GM23248 (cell line): ENCODE results near the gene HSPBP1. TPM values are rescaled to one million over a fixed set of nuclear protein-coding genes. Genes with fewer than 3 reads are reported as not detected.

Experiments used
- DNase-seq: peaks from one replicate; pipeline ENCODE4 v3.0.0-alpha.2; 2015
- H2AFZ ChIP-seq: fragments of 200-600 bp; sonication (generic); 2 replicates; pipeline ENCODE4 v1.6.1; 2016; ENCODE audit warnings: antibody characterized with exemption
- H3F3A ChIP-seq: fragments of 200-600 bp; sonication (generic); 2 replicates; pipeline ENCODE4 v1.6.1; 2016; ENCODE audit warnings: mild to moderate bottlenecking, antibody characterized with exemption, mixed run types; ENCODE audit not compliant: insufficient read depth
- H3K27ac ChIP-seq: fragments of 200-600 bp; sonication (generic); 2 replicates; pipeline ENCODE4 v1.5.1; 2016; ENCODE audit warnings: mild to moderate bottlenecking
- H3K27me3 ChIP-seq: fragments of 200-600 bp; sonication (generic); replicated peaks from 2 replicates; pipeline ENCODE4 v1.6.1; 2016; ENCODE audit warnings: mild to moderate bottlenecking; ENCODE audit not compliant: insufficient read depth
- H3K36me3 ChIP-seq: fragments of 200-600 bp; sonication (generic); 2 replicates; pipeline ENCODE4 v1.6.1; 2016; ENCODE audit warnings: low read depth, mild to moderate bottlenecking
- H3K4me1 ChIP-seq: fragments of 200-600 bp; sonication (generic); 2 replicates; pipeline ENCODE4 v1.6.1; 2016; ENCODE audit warnings: mild to moderate bottlenecking; ENCODE audit not compliant: insufficient read depth
- H3K4me2 ChIP-seq: fragments of 200-600 bp; sonication (generic); one replicate; pipeline ENCODE4 v1.6.1; 2016; ENCODE audit warnings: mild to moderate bottlenecking; ENCODE audit not compliant: unreplicated experiment
- H3K4me3 ChIP-seq: fragments of 200-600 bp; sonication (generic); 2 replicates; pipeline ENCODE4 v1.5.1; 2016; ENCODE audit warnings: mild to moderate bottlenecking
- H3K79me2 ChIP-seq: fragments of 200-600 bp; sonication (generic); 2 replicates; pipeline ENCODE4 v1.6.1; 2016; ENCODE audit warnings: mild to moderate bottlenecking; ENCODE audit not compliant: insufficient read depth
- H3K9ac ChIP-seq: fragments of 200-600 bp; sonication (generic); 2 replicates; pipeline ENCODE4 v1.6.1; 2016; ENCODE audit warnings: mild to moderate bottlenecking
- H3K9me2 ChIP-seq: fragments of 200-600 bp; sonication (generic); 2 replicates; pipeline ENCODE4 v1.6.1; 2016; ENCODE audit warnings: mixed run types, mild to moderate bottlenecking, moderate library complexity; ENCODE audit not compliant: insufficient read depth
- H3K9me3 ChIP-seq: fragments of 200-600 bp; sonication (generic); one replicate; pipeline ENCODE4 v1.6.1; 2017; ENCODE audit warnings: low read depth
- H4K20me1 ChIP-seq: fragments of 200-600 bp; sonication (generic); 2 replicates; pipeline ENCODE4 v1.6.0; 2016; ENCODE audit not compliant: insufficient read depth
- EZH2 ChIP-seq: fragments of 200-600 bp; sonication (generic); IDR thresholded peaks from 2 replicates; pipeline ENCODE4 v1.6.1; 2018; ENCODE audit warnings: antibody characterized with exemption, mild to moderate bottlenecking; ENCODE audit not compliant: insufficient read depth, poor library complexity, severe bottlenecking
- EZH2phosphoT487 ChIP-seq: fragments of 200-600 bp; sonication (generic); IDR thresholded peaks from 2 replicates; pipeline ENCODE4 v1.6.1; 2018; ENCODE audit warnings: antibody characterized with exemption, moderate library complexity, mild to moderate bottlenecking, low read depth; ENCODE audit not compliant: insufficient read depth
- WGBS, 2 experiments: methylation state at CpG; one replicate each; pipeline ENCODE4 v1.1.6; 2015 to 2017; ENCODE audit warnings: low lambda C conversion rate in 2 of 2, low coverage in 1 of 2; ENCODE audit errors: missing lambda C conversion rate in 2 of 2; 5-methylcytosine and 5-hydroxymethylcytosine counted together
- in situ Hi-C: fragments of 300-500 bp; cut with MboI; formaldehyde crosslinking; loops from 2 replicates; pipeline ENCODE4 v1.15.0; 2020
- polyA plus RNA-seq: library from polyadenylated mRNA; unstranded; fragments of >200 nt; fragmentation: Nextera tagmentation; extraction: Ambion mirVana; gene quantifications from 2 replicates; pipeline ENCODE4 v1.2.1, GENCODE V29; 2016
- total RNA-seq: library from RNA; depleted of rRNA; stranded (reverse); fragments of >200 nt; shearing (Covaris generic); gene quantifications from 2 replicates; pipeline ENCODE4 v1.2.3, GENCODE V29; 2014

HSPBP1 gene
- total and polyA plus RNA-seq, 2 experiments from 2014 or later, result 42.5 to 62.5 TPM

GRCh38 chr19:55311797-55312196, 31.9 kb upstream of the HSPBP1 start:
- TF ChIP-seq EZH2, result no peak
- TF ChIP-seq EZH2phosphoT487, result no peak
- H3K9ac ChIP-seq, result no peak overlapping the region

GRCh38 chr19:55311397-55311796, 31.5 kb upstream of the HSPBP1 start:
- DNase-seq, result no peak
- Histone ChIP-seq H3F3A (no peaks in the 10 kb centered on the region), H3K27me3 (no peaks in the 10 kb centered on the region), H3K27ac (no peak overlapping the region), H3K79me2 (no peaks in the 10 kb centered on the region), H4K20me1 (no peaks in the 10 kb centered on the region), H3K9me3 (no peaks in the 10 kb centered on the region), H3K4me3 (no peak overlapping the region), H3K4me1 (no peaks in the 10 kb centered on the region), H3K9ac (no peak overlapping the region), H3K36me3 (no peaks in the 10 kb centered on the region), H3K9me2 (no peaks in the 10 kb centered on the region), H3K4me2 (no peak overlapping the region), H2AFZ (no peak overlapping the region)
- in situ Hi-C loops, result no loop called here
- TF ChIP-seq EZH2, result no peak
- no peak for TF ChIP-seq EZH2phosphoT487
- WGBS, 2 experiments, result 82 to 88% methylated on average over 9 of the region's 9 CpGs

More at GRCh38 chr19:55311797-55312196, 31.9 kb upstream of the HSPBP1 start:
- Histone ChIP-seq H3K4me3 (no peak overlapping the region), H3K4me2 (no peak overlapping the region), H3K4me1 (no peaks in the 10 kb centered on the region), H3K27ac (no peak overlapping the region), H2AFZ (no peak overlapping the region), H3K36me3 (no peaks in the 10 kb centered on the region), H3K9me2 (no peaks in the 10 kb centered on the region), H4K20me1 (no peaks in the 10 kb centered on the region), H3K79me2 (no peaks in the 10 kb centered on the region), H3K9me3 (no peaks in the 10 kb centered on the region), H3F3A (no peaks in the 10 kb centered on the region), H3K27me3 (no peaks in the 10 kb centered on the region)
- no peak for DNase-seq
- in situ Hi-C loops, result no loop called here
- 79 to 94% methylated on average over 8 to 18 of the region's 18 CpGs for WGBS, 2 experiments

DNA sequence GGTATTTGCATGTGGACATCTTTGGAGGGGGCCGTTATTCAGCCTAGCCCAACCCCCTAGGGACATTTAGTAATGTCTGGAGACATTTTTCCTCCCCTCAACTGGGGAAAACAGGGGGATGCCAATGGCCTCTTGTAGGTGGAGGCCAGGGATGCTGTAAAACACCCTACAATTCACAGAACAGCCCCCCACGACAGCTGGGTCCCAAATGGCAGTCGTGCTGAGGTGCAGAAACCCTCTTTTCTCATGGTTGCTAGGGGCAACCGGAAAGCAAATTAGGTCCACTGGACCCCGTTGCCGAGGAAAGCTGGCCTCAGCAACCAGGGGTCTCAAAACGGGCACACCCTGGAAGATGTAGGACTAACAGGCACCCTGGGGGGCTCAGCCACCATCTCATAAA, 30.6 kb upstream of the HSPBP1 start:
- in situ Hi-C loops, result no loop called here
- no peaks in the 10 kb centered on the region for H3K79me2 ChIP-seq

GRCh38 chr19:55309448-55309847, 29.5 kb upstream of the HSPBP1 start:
- in situ Hi-C loops, result no loop called here

More for the DNA sequence above, 30.6 kb upstream of the HSPBP1 start:
- Histone ChIP-seq H3K9ac (no peak overlapping the region), H3K4me3 (no peak overlapping the region), H3K9me2 (no peaks in the 10 kb centered on the region), H3F3A (no peaks in the 10 kb centered on the region), H3K4me2 (no peak overlapping the region), H3K27me3 (no peaks in the 10 kb centered on the region), H4K20me1 (no peaks in the 10 kb centered on the region), H3K4me1 (no peaks in the 10 kb centered on the region), H2AFZ (no peak overlapping the region), H3K27ac (no peak overlapping the region), H3K9me3 (no peaks in the 10 kb centered on the region), H3K36me3 (no peaks in the 10 kb centered on the region)
- WGBS, 2 experiments, result 50 to 55% methylated on average over 7 of the region's 7 CpGs
- no peak for TF ChIP-seq EZH2phosphoT487
- no peak for TF ChIP-seq EZH2
- no peak for DNase-seq

GRCh38 chr19:55308281-55308680, 28.4 kb upstream of the HSPBP1 start:
- H3K4me2 ChIP-seq, result no peak overlapping the region
- in situ Hi-C loops, result no loop called here
- no peak overlapping the region for H3K9ac ChIP-seq
- H4K20me1 ChIP-seq, result no peaks in the 10 kb centered on the region
- no peaks in the 10 kb centered on the region for H3K9me2 ChIP-seq
- no peaks in the 10 kb centered on the region for H3F3A ChIP-seq
- H3K79me2 ChIP-seq, result no peaks in the 10 kb centered on the region
- DNase-seq, result no peak
- no peaks in the 10 kb centered on the region for H3K36me3 ChIP-seq
- 93 to 95% methylated on average over 10 to 11 of the region's 11 CpGs for WGBS, 2 experiments
- H3K4me1 ChIP-seq, result no peaks in the 10 kb centered on the region
- H3K27ac ChIP-seq, result no peak overlapping the region
- H3K4me3 ChIP-seq, result no peak overlapping the region
- no peaks in the 10 kb centered on the region for H3K9me3 ChIP-seq
- no peaks in the 10 kb centered on the region for H3K27me3 ChIP-seq
- no peak overlapping the region for H2AFZ ChIP-seq
- TF ChIP-seq EZH2, result no peak
- TF ChIP-seq EZH2phosphoT487, result no peak

More at GRCh38 chr19:55309448-55309847, 29.5 kb upstream of the HSPBP1 start:
- TF ChIP-seq EZH2, result no peak
- no peaks in the 10 kb centered on the region for H3K9me3 ChIP-seq
- no peak overlapping the region for H3K27ac ChIP-seq
- H3K79me2 ChIP-seq, result no peaks in the 10 kb centered on the region
- no peak overlapping the region for H3K4me2 ChIP-seq
- no peaks in the 10 kb centered on the region for H3K27me3 ChIP-seq
- H3K9me2 ChIP-seq, result no peaks in the 10 kb centered on the region
- 89 to 90% methylated on average over 5 of the region's 5 CpGs for WGBS, 2 experiments
- H3K36me3 ChIP-seq, result no peaks in the 10 kb centered on the region
- no peak for DNase-seq
- H3K4me1 ChIP-seq, result no peaks in the 10 kb centered on the region
- H3F3A ChIP-seq, result no peaks in the 10 kb centered on the region
- no peaks in the 10 kb centered on the region for H4K20me1 ChIP-seq
- no peak overlapping the region for H3K4me3 ChIP-seq
- no peak overlapping the region for H3K9ac ChIP-seq
- H2AFZ ChIP-seq, result no peak overlapping the region
